Activated CD8-positive, alpha-beta T cell treated with anti-CD3 and anti-CD28 coated beads for 36 hours (primary cell): ENCODE measurements around the gene IL36A. TPM values are rescaled to one million over a fixed set of nuclear protein-coding genes. Genes with fewer than 3 reads are reported as not detected.

Experiments
- ATAC-seq: fragments of 200-7000 bp; cut with Tn5 transposase; one replicate; pipeline ENCODE4 v1.10.0; 2021; ENCODE audit warnings: mild to moderate bottlenecking, moderate library complexity
- CTCF ChIA-PET: fragments of 350-600 bp; sonication (Branson Sonifier 250); formaldehyde crosslinking; loops from one replicate; lab custom pipeline; 2021; ENCODE audit warnings: antibody characterized with exemption; lab: Charles Lee
- POLR2A ChIA-PET: fragments of 350-600 bp; sonication (Branson Sonifier 250); formaldehyde crosslinking; loops from one replicate; lab custom pipeline; 2021; ENCODE audit warnings: antibody characterized with exemption; lab: Charles Lee
- DNase-seq: peaks from one replicate; pipeline ENCODE4 v3.0.0-alpha.2; 2020
- H3K27ac Mint-ChIP-seq: one replicate; pipeline ENCODE4 v1.8.0; 2021; ENCODE audit warnings: mild to moderate bottlenecking, mixed read lengths
- H3K27me3 Mint-ChIP-seq: one replicate; pipeline ENCODE4 v1.8.0; 2021; ENCODE audit warnings: mixed read lengths
- H3K36me3 Mint-ChIP-seq: one replicate; pipeline ENCODE4 v1.8.0; 2021; ENCODE audit warnings: low read depth, mixed read lengths
- H3K4me1 Mint-ChIP-seq: one replicate; pipeline ENCODE4 v1.8.0; 2021; ENCODE audit warnings: low read depth, mixed read lengths
- H3K4me3 Mint-ChIP-seq: one replicate; pipeline ENCODE4 v1.8.0; 2021; ENCODE audit warnings: mild to moderate bottlenecking, moderate library complexity, mixed read lengths
- H3K9me3 Mint-ChIP-seq: one replicate; pipeline ENCODE4 v1.8.0; 2021; ENCODE audit warnings: mixed read lengths
- intact Hi-C: fragments of 100-400 bp; cut with micrococcal nuclease; formaldehyde crosslinking; loops from one replicate; pipeline ENCODE4 v1.10.0; 2022
- total RNA-seq, 2 experiments: library from RNA; stranded (reverse); gene quantifications; one replicate each; pipeline ENCODE4 v1.2.3, GENCODE V29; 2021
- TF ChIP-seq, protein P1 (sequence below): fragments of 200-600 bp; IDR thresholded peaks from one replicate; pipeline ENCODE4 v1.8.0; 2022; ENCODE audit warnings: antibody characterized with exemption, mild to moderate bottlenecking

IL36A gene, protein sequence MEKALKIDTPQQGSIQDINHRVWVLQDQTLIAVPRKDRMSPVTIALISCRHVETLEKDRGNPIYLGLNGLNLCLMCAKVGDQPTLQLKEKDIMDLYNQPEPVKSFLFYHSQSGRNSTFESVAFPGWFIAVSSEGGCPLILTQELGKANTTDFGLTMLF
- total RNA-seq, result not detected

DNA sequence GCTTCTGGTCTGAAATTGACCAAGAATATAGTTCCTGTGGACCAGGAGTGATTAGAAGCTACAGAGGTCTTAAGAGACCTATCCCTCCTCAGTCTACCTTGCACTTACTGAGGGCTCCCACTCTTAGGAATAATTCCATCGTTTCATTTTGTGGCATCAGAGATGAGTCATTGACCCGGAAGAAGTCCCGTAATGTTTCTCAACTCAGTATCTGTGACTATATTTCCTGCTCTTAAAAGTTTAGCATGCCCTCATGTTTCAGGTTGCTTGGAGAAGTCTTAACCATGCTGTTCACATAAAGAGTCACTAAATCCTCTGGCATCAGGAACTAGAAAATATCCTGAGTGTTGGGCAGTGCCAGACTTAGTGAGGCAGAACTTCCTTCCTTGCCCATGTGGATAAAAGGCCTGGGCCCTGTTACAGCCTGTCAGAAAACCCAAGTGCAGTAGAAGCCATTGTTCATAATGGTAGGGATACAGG is at the start of gene IL36A:
Gene IL36A (plus strand): TSS at position 430 of the 480 bp plus-strand sequence. CDS start 413 bp downstream, outside the sequence.
- Mint-ChIP-seq H3K27me3 (no peaks in the 10 kb centered on the region), H3K9me3 (peaks cover 16% of the 10 kb centered on the region), H3K36me3 (peaks cover 6% of the 10 kb centered on the region), H3K4me3 (no peak within 1 kb of the TSS), H3K4me1 (peaks cover 4% of the 10 kb centered on the region), H3K27ac (no peak within 1 kb of the TSS)
- ATAC-seq, result no peak
- no peak for DNase-seq
- TF ChIP-seq, protein P1, sequence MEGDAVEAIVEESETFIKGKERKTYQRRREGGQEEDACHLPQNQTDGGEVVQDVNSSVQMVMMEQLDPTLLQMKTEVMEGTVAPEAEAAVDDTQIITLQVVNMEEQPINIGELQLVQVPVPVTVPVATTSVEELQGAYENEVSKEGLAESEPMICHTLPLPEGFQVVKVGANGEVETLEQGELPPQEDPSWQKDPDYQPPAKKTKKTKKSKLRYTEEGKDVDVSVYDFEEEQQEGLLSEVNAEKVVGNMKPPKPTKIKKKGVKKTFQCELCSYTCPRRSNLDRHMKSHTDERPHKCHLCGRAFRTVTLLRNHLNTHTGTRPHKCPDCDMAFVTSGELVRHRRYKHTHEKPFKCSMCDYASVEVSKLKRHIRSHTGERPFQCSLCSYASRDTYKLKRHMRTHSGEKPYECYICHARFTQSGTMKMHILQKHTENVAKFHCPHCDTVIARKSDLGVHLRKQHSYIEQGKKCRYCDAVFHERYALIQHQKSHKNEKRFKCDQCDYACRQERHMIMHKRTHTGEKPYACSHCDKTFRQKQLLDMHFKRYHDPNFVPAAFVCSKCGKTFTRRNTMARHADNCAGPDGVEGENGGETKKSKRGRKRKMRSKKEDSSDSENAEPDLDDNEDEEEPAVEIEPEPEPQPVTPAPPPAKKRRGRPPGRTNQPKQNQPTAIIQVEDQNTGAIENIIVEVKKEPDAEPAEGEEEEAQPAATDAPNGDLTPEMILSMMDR, result no peak
- ChIA-PET POLR2A (no interaction called here), CTCF (no interaction called here)
- intact Hi-C loops, result no loop called here

DNA sequence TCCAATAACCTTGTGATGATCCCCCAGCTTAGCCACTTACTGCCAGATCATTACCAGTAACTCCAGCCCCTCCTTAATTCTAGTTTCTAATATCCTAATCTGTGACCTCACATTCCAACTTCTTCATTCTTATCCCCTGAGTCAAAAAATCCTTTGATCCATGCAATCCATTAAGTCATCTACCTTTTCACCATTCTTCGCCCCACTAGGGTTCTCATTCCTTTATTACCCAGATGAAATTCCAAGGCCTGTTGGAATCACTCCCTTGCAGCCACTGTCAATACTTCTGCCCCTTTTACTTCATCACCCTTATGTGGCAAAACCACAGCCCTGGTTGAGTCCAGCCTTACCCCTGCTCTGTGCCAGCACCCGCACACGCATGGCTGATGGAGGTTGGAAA is 47.7 kb upstream of the IL36A start:
- ATAC-seq (no peak), DNase-seq (no peak)
- Mint-ChIP-seq H3K9me3 (no peaks in the 10 kb centered on the region), H3K27ac (no peak overlapping the region), H3K27me3 (no peaks in the 10 kb centered on the region), H3K4me3 (no peak overlapping the region), H3K4me1 (no peaks in the 10 kb centered on the region), H3K36me3 (no peaks in the 10 kb centered on the region)
- TF ChIP-seq, protein P1, result no peak
- ChIA-PET CTCF (interaction anchor here (4.3 kb wide), 1 partner anchor 15 kb away, joined by 37 read pairs; no protein-coding TSS in a partner anchor), POLR2A (no interaction called here)
- intact Hi-C loops, result no loop called here

DNA sequence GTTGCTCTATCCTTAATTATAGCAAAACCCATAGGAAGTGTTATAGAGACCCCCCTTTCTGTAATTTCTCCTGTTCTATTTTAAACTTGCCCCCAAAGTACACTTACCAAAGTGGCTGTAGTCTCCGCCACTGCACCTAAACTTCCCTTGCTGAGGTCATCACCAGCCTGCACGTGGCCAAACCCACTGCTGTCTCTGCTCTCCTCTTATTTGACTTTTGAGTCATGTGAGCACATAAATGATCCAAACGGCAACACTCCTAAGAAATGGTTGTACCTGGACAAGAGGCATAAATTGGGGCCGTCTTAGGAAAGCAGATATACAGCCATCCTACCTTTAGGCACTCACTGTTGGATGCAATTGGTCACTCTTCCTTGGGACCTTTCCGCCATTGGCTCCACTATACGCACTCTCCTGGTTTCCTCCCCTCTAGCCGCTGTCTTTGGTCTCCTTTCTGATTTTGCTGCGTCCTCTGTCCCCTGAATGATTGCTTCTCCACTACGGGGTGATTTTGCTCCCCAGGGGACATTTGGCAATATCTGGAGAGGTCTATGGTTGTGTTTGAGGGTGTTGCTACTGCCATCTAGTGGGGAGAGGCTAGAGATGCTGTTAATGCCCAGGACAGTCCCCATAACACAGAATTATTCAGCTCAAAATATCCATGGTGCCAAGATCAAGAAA is 46.7 kb upstream of the IL36A start:
- TF ChIP-seq, protein P1, result peak; percentile 88
- POLR2A ChIA-PET, result no interaction called here
- intact Hi-C loops, result no loop called here
- H3K9me3 Mint-ChIP-seq, result no peaks in the 10 kb centered on the region
- ATAC-seq (peak; percentile 91), DNase-seq (peak; percentile 45)
- no peak overlapping the region for H3K4me3 Mint-ChIP-seq
- CTCF ChIA-PET, result interaction anchor here (0.6 to 6.1 kb wide), 24 partner anchors 9 to 233 kb away, joined by 3 to 58 read pairs (median 4); no protein-coding TSS in a partner anchor
- H3K4me1 Mint-ChIP-seq, result no peaks in the 10 kb centered on the region
- no peak overlapping the region for H3K27ac Mint-ChIP-seq
- H3K27me3 Mint-ChIP-seq, result no peaks in the 10 kb centered on the region
- no peaks in the 10 kb centered on the region for H3K36me3 Mint-ChIP-seq

DNA sequence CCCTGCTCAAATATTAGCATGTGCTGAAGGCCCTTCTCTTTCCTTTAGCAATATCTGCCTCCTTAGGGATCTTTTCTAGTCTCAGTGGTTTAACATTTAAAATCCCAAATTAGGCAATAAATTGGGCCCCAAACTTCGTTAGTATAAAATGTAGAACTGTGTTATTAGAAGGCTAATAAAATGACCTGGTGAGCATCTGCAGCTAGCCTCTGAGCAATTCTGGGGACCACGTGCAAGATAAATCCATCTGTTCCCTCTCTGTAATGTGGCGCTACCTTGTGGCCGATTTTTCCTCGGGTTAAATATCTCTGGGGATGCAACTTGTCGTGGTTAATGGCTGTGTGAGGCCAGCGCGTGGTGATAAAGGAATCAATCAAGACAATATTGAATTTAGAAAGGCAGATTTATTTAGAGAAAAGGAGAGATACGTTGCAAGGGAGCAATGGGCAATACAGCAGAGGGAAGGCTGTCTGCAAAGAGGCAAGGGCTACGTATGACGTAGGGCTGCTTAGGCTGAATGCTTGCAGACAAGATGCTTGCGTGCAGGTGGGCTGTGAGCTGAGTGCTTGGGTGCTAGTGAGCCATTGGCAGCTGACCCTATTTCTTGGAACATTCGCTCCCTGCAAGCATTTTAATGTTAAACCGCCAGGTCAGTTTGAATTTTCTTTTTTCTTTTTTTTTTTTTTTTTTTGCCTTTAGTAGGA is 46.0 kb upstream of the IL36A start:
- Mint-ChIP-seq H3K36me3 (no peaks in the 10 kb centered on the region), H3K9me3 (no peaks in the 10 kb centered on the region), H3K27ac (no peak overlapping the region), H3K4me1 (no peaks in the 10 kb centered on the region), H3K4me3 (no peak overlapping the region), H3K27me3 (no peaks in the 10 kb centered on the region)
- TF ChIP-seq, protein P1, result peak; percentile 50
- CTCF ChIA-PET, result interaction anchor here (0.6 to 6.1 kb wide), 24 partner anchors 8 to 234 kb away, joined by 3 to 58 read pairs (median 4); no protein-coding TSS in a partner anchor
- intact Hi-C loops, result no loop called here
- ATAC-seq (no peak), DNase-seq (no peak)
- POLR2A ChIA-PET, result no interaction called here
